Heart right ventricle (tissue), 16 donors: Measurements from ENCODE around the gene PLBD2. TPM values are rescaled to one million over a fixed set of nuclear protein-coding genes. Genes with fewer than 3 reads are reported as not detected.

Source experiments
- ATAC-seq, 8 donors: fragments of 200-7000 bp; cut with Tn5 transposase; one replicate each; pipeline ENCODE4 v1.9.1; 2020; ENCODE audit warnings: mild to moderate bottlenecking in 8 of 8, moderate library complexity in 8 of 8, moderate number of reproducible peaks in 1 of 8
- DNase-seq, 2 donors: peaks; one replicate each; pipeline ENCODE4 v3.0.0-alpha.2; 2020
- H3K27ac ChIP-seq, 10 donors: fragments of 200-600 bp; sonication (generic) in 2 of 10; one replicate each; pipeline versions ENCODE4 v1.5.0 to v1.8.0; 2020 to 2022; ENCODE audit warnings: mild to moderate bottlenecking in 3 of 10
- H3K27me3 ChIP-seq, 7 donors: fragments of 200-600 bp; one replicate each; pipeline ENCODE4 v1.8.0; 2021 to 2022; ENCODE audit warnings: mild to moderate bottlenecking in 2 of 7
- H3K36me3 ChIP-seq, 9 donors: fragments of 200-600 bp; sonication (generic) in 1 of 9; one replicate each; pipeline versions ENCODE4 v1.5.0 to v1.8.0; 2020 to 2022; ENCODE audit warnings: mild to moderate bottlenecking in 2 of 9
- H3K4me1 ChIP-seq, 9 donors: fragments of 200-600 bp; sonication (generic) in 1 of 9; one replicate each; pipeline versions ENCODE4 v1.5.0 to v1.8.0; 2020 to 2022; ENCODE audit warnings: mild to moderate bottlenecking in 4 of 9
- H3K4me3 ChIP-seq, 10 donors: fragments of 200-600 bp; sonication (generic) in 2 of 10; one replicate each; pipeline versions ENCODE4 v1.5.0 to v1.8.0; 2020 to 2022; ENCODE audit warnings: mild to moderate bottlenecking in 7 of 10, moderate library complexity in 2 of 10
- H3K9me3 ChIP-seq, 11 donors: fragments of 200-600 bp in 10 of 11; sonication (generic) in 2 of 11; one replicate each; pipeline versions ENCODE4 v1.5.0 to v1.8.0; 2013 to 2022; ENCODE audit warnings: mild to moderate bottlenecking in 2 of 11, control low read depth in 1 of 11, moderate library complexity in 1 of 11
- whole genome bisulfite sequencing, 2 donors: extraction: QIAGEN DNeasy Blood & Tissue Kit; methylation state at CpG; one replicate each; pipeline ENCODE4 v1.1.7; 2013; ENCODE audit warnings: inconsistent platforms in 1 of 2; 5-methylcytosine and 5-hydroxymethylcytosine counted together
- intact Hi-C, 10 donors: fragments of 100-400 bp; cut with DNase I; formaldehyde crosslinking; loops; one replicate each; pipeline versions ENCODE4 v1.11.1 to v1.14.2; 2022
- polyA plus RNA-seq, 2 donors: library from polyadenylated mRNA; stranded (reverse); fragments of 200-250 nt; gene quantifications; one replicate each; pipeline ENCODE4 v1.2.3, GENCODE V29; 2013
- total RNA-seq, 10 donors: library from RNA; stranded (reverse); fragmentation: NEBNext Ultra II Directional in 3 of 10; extraction: Animal tissue kit (Norgen Biotek cat#: 25700) in 3 of 10; gene quantifications; one replicate each; pipeline versions ENCODE4 v1.2.1 to v1.2.4, GENCODE V29; 2021 to 2023
- TF ChIP-seq, protein P1 (sequence below), 9 donors: fragments of 200-600 bp; sonication (generic) in 2 of 9; IDR thresholded peaks; one replicate each; pipeline versions ENCODE4 v1.5.0 to v1.8.0; 2021 to 2022; ENCODE audit warnings: antibody characterized with exemption in 9 of 9, mild to moderate bottlenecking in 5 of 9, moderate library complexity in 1 of 9
- donor health status: Arrhythmogenic right ventricular cardiomyopathy.
- donor health status: ischemic (EF 13 %, LVEDD 7.1; RV severe dilation, severe dysfunction).
- donor health status: healthy with polysubstance abuse.
- donor health status: DM: no; HTN: yes; CAD: no.
- donor health status: DM: no; HTN: no; CAD: no.
- donor health status: ischemic (EF 25% LVEDD 6.9; RV normal size, moderate dysfunction).
- donor health status: ischemic (EF 25% LVEDD 5.7; RV mildly dilated, moderate dysfunction).
- donor health status: healthy.
- donor health status: DM: yes; HTN: yes; CAD: no.
- donor health status: Ischemic cardiomyopathy.
- donor health status: ischemic (EF 35%, LVEDD 5.7; RV mildly dilated, moderate dysfunction).
- donor health status: nonischemic (EF 11% LVEDD 7.7; RV severe dilation, severe dysfunction).
- donor health status: DM: yes; HTN: yes; CAD: no.
- donor health status: PGD.
- donor health status: ischemic (EF 29% LVEDD 5.4; RV normal size, mild dysfunction).
- donor health status: nonischemic (EF 23%, LVEDD 6.1; RV moderate dilation, normal function).

Gene PLBD2
- total and polyA plus RNA-seq, 12 donors = 13.0 to 53.9 (median 35.4) TPM

DNA sequence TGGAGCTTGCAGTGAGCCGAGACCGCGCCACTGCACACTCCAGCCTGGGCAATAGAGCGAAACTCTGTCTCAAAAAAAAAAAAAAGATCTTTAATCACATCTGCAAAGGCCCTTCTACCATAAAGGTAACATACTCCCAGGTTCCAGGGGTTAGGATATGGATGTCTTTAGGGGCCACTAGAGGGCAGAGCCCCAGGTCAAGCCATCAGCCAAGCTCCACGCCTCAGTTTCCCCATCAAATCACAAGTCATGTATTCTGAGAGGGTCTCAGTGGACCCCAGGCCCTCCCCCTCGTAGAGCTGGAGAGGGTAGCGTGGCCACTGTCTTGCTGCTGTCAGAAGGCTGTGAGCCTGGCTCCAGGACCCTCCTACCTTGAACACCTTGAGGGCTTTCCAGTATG, 42.2 kb upstream of the PLBD2 start:
- H3K36me3 ChIP-seq = peaks cover 0 to 100% (median 36%) of the 10 kb centered on the region in 9 donors
- intact Hi-C loops = loop anchor here in 3 of 10 donors (10.0 kb wide), 2 partner anchors 109 to 589 kb away; partner anchors contain the start of gene SDSL (in 2 of the 3)

GRCh38 chr12:113317122-113317521, 41.3 kb upstream of the PLBD2 start:
- Histone ChIP-seq H3K27me3 (no peaks in the 10 kb centered on the region), H3K36me3 (peaks cover 0 to 100% (median 34%) of the 10 kb centered on the region in 9 donors), H3K9me3 (peaks cover 0 to 10% (median 0%) of the 10 kb centered on the region in 11 donors), H3K27ac (no peak overlapping the region), H3K4me1 (peaks cover 0 to 12% (median 0%) of the 10 kb centered on the region in 9 donors), H3K4me3 (no peak overlapping the region)
- ATAC-seq = no peak
- TF ChIP-seq, protein P1, sequence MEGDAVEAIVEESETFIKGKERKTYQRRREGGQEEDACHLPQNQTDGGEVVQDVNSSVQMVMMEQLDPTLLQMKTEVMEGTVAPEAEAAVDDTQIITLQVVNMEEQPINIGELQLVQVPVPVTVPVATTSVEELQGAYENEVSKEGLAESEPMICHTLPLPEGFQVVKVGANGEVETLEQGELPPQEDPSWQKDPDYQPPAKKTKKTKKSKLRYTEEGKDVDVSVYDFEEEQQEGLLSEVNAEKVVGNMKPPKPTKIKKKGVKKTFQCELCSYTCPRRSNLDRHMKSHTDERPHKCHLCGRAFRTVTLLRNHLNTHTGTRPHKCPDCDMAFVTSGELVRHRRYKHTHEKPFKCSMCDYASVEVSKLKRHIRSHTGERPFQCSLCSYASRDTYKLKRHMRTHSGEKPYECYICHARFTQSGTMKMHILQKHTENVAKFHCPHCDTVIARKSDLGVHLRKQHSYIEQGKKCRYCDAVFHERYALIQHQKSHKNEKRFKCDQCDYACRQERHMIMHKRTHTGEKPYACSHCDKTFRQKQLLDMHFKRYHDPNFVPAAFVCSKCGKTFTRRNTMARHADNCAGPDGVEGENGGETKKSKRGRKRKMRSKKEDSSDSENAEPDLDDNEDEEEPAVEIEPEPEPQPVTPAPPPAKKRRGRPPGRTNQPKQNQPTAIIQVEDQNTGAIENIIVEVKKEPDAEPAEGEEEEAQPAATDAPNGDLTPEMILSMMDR (IDR thresholded peaks at IDR 0.05) = no peak
- WGBS, 2 donors = 93 to 96% methylated on average over 6 of the region's 6 CpGs
- intact Hi-C loops = loop anchor here in 3 of 10 donors (10.0 kb wide), 2 partner anchors 108 to 588 kb away; partner anchors contain the start of gene SDSL (in 2 of the 3)
- DNase-seq = no peak

More for the DNA sequence above, 42.2 kb upstream of the PLBD2 start:
- Histone ChIP-seq H3K27ac (no peak overlapping the region), H3K4me3 (no peak overlapping the region), H3K4me1 (peaks cover 0 to 12% (median 0%) of the 10 kb centered on the region in 9 donors), H3K9me3 (peaks cover 0 to under 1% (median 0%) of the 10 kb centered on the region in 11 donors), H3K27me3 (no peaks in the 10 kb centered on the region)
- ATAC-seq = no peak
- TF ChIP-seq, protein P1 (IDR thresholded peaks at IDR 0.05) = peak in 1 of 9 donors; percentile 8
- 95 to 97% methylated on average over 7 of the region's 7 CpGs for WGBS, 2 donors
- no peak for DNase-seq

GRCh38 chr12:113318046-113318656, 40.2 kb upstream of the PLBD2 start:
- WGBS, 2 donors = 93 to 96% methylated on average over 4 of the region's 4 CpGs
- ATAC-seq (no peak), DNase-seq (no peak)
- TF ChIP-seq, protein P1 (IDR thresholded peaks at IDR 0.05) = no peak
- Histone ChIP-seq H3K4me1 (peaks cover 0 to 7% (median 0%) of the 10 kb centered on the region in 9 donors), H3K27me3 (no peaks in the 10 kb centered on the region), H3K4me3 (no peak overlapping the region), H3K36me3 (peaks cover 0 to 97% (median 34%) of the 10 kb centered on the region in 9 donors), H3K9me3 (peaks cover 0 to 12% (median 0%) of the 10 kb centered on the region in 11 donors), H3K27ac (no peak overlapping the region)
- intact Hi-C loops = loop anchor here in 3 of 10 donors (10.0 kb wide), 2 partner anchors 107 to 587 kb away; partner anchors contain the start of gene SDSL (in 2 of the 3)

- Histone ChIP-seq H3K4me1 (peaks cover 0 to 7% (median 0%) of the 10 kb centered on the region in 9 donors), H3K36me3 (peaks cover 0 to 90% (median 26%) of the 10 kb centered on the region in 9 donors), H3K9me3 (peaks cover 0 to 12% (median 0%) of the 10 kb centered on the region in 11 donors), H3K27me3 (no peaks in the 10 kb centered on the region), H3K4me3 (no peak overlapping the region), H3K27ac (no peak overlapping the region)
- no peak for DNase-seq
- TF ChIP-seq, protein P1 (IDR thresholded peaks at IDR 0.05) = no peak
- ATAC-seq = no peak
- intact Hi-C loops = loop anchor here in 3 of 10 donors (10.0 kb wide), 2 partner anchors 106 to 586 kb away; partner anchors contain the start of gene SDSL (in 2 of the 3)
- 88 to 94% methylated on average over 15 of the region's 15 CpGs for WGBS, 2 donors
Observed at GRCh38 chr12:113318900-113319628, 39.3 kb upstream of the PLBD2 start.
